ENCODE data around the gene LIMD2.
A peak's percentile ranks its signal among the peaks of the same experiment; 100 is the strongest.

The LIMD2 gene

DNA sequence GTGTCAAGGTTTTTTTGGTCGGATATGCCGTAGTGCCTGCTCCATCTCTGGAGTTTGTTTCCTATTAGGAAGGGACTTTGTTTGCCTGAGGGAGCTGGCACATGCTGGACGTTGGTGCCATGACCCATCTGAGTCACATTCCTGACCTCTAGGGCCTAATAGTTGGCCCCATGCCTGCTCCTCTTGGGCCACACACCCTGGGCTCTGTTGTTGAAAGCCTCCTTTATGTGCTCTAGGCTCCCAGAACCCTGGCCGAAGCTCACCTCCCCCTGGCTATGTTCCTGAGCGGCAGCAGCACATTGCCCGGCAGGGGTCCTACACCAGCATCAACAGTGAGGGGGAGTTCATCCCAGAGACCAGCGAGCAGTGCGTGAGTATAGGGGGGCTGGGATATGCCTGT is 18.4 kb downstream of the LIMD2 start:
- Mint-ChIP-seq H3K27me3 (ENCODE audit: low read depth) (no peaks in the 10 kb centered on the region), H3K27ac (no peak overlapping the region), H3K4me1 (ENCODE audit: low read depth) (peaks cover 1% of the 10 kb centered on the region), H3K4me3 (no peak overlapping the region), H3K36me3 (ENCODE audit: low read depth) (peaks cover 13% of the 10 kb centered on the region), H3K9me3 (no peaks in the 10 kb centered on the region)
- no peak for DNase-seq (ENCODE audit: low spot score)

GRCh38 chr17:63680700-63681099 is 19.2 kb downstream of the LIMD2 start:
- Mint-ChIP-seq H3K4me1 (ENCODE audit: low read depth) (peaks cover under 1% of the 10 kb centered on the region), H3K9me3 (no peaks in the 10 kb centered on the region), H3K4me3 (no peak overlapping the region), H3K27ac (no peak overlapping the region), H3K27me3 (ENCODE audit: low read depth) (no peaks in the 10 kb centered on the region), H3K36me3 (ENCODE audit: low read depth) (peaks cover 8% of the 10 kb centered on the region)
- no peak for DNase-seq (ENCODE audit: low spot score)

GRCh38 chr17:63679214-63679613 is 20.7 kb downstream of the LIMD2 start:
- Mint-ChIP-seq H3K27ac (no peak overlapping the region), H3K4me3 (no peak overlapping the region), H3K4me1 (ENCODE audit: low read depth) (no peaks in the 10 kb centered on the region), H3K36me3 (ENCODE audit: low read depth) (peaks cover 6% of the 10 kb centered on the region), H3K27me3 (ENCODE audit: low read depth) (no peaks in the 10 kb centered on the region), H3K9me3 (no peaks in the 10 kb centered on the region)
- no peak for DNase-seq (ENCODE audit: low spot score)

GRCh38 chr17:63676584-63676983 is 23.3 kb downstream of the LIMD2 start:
- H3K4me1 Mint-ChIP-seq (ENCODE audit: low read depth): no peaks in the 10 kb centered on the region
- no peaks in the 10 kb centered on the region for H3K9me3 Mint-ChIP-seq
- no peak overlapping the region for H3K27ac Mint-ChIP-seq
- no peak for DNase-seq (ENCODE audit: low spot score)
- peaks cover 4% of the 10 kb centered on the region for H3K36me3 Mint-ChIP-seq (ENCODE audit: low read depth)
- H3K27me3 Mint-ChIP-seq (ENCODE audit: low read depth): no peaks in the 10 kb centered on the region
- no peak overlapping the region for H3K4me3 Mint-ChIP-seq

- no peak overlapping the region for H3K27ac Mint-ChIP-seq
- H3K4me1 Mint-ChIP-seq (ENCODE audit: low read depth): no peaks in the 10 kb centered on the region
- H3K4me3 Mint-ChIP-seq: no peak overlapping the region
- no peak for DNase-seq (ENCODE audit: low spot score)
- no peaks in the 10 kb centered on the region for H3K9me3 Mint-ChIP-seq
- peaks cover 5% of the 10 kb centered on the region for H3K36me3 Mint-ChIP-seq (ENCODE audit: low read depth)
- no peaks in the 10 kb centered on the region for H3K27me3 Mint-ChIP-seq (ENCODE audit: low read depth)
These were observed 24.0 kb downstream of the LIMD2 start for GRCh38 chr17:63675607-63676546.

GRCh38 chr17:63675231-63675606 is 24.7 kb downstream of the LIMD2 start:
- Mint-ChIP-seq H3K27ac (no peak overlapping the region), H3K4me1 (ENCODE audit: low read depth) (no peaks in the 10 kb centered on the region), H3K27me3 (ENCODE audit: low read depth) (no peaks in the 10 kb centered on the region), H3K9me3 (no peaks in the 10 kb centered on the region), H3K4me3 (no peak overlapping the region), H3K36me3 (ENCODE audit: low read depth) (peaks cover 8% of the 10 kb centered on the region)
- no peak for DNase-seq (ENCODE audit: low spot score)

- Mint-ChIP-seq H3K36me3 (ENCODE audit: low read depth) (peaks cover 7% of the 10 kb centered on the region), H3K4me1 (ENCODE audit: low read depth) (no peaks in the 10 kb centered on the region), H3K9me3 (no peaks in the 10 kb centered on the region), H3K4me3 (no peak overlapping the region), H3K27ac (no peak overlapping the region), H3K27me3 (ENCODE audit: low read depth) (no peaks in the 10 kb centered on the region)
- DNase-seq (ENCODE audit: low spot score): no peak
These were observed 27.1 kb downstream of the LIMD2 start for GRCh38 chr17:63672856-63673255.

DNA sequence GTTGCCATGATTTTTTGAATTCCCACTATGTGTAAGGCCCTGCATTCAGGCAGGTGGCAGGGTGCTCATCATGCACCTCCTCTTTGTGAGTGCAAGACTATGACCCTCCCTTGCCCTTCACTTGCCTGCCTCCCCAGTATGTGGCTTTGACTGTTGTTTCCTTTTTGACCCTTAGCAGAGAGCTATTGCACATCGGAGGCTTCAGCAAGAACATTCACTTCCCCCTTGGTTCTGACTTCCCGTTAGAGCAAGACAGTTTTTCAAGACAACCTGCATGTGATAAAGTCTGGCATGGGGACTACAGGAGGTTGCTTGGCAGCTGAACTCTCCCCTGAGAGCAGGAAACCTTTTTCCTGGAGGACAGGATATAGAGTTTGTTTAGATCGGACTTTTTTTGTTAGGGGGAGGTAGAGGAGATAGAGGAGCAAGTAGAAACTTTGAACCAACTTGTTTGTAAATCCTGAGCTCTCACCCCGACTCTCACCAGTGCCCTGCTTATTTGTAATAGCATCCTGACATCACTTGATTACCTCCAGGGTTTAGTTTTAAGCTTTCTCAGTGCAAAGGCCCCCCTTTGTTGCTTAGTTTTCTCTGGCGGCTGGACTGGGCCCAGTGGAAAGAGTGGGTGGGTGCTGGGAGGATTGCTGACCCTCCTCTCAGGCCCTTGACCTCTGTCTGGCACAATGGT is 34.3 kb downstream of the LIMD2 start:
- no peak for DNase-seq (ENCODE audit: low spot score)
- Mint-ChIP-seq H3K4me3 (no peak overlapping the region), H3K36me3 (ENCODE audit: low read depth) (peaks cover 8% of the 10 kb centered on the region), H3K27me3 (ENCODE audit: low read depth) (no peaks in the 10 kb centered on the region), H3K27ac (peak overlapping the region; percentile 22), H3K4me1 (ENCODE audit: low read depth) (peaks cover 5% of the 10 kb centered on the region), H3K9me3 (no peaks in the 10 kb centered on the region)

DNA sequence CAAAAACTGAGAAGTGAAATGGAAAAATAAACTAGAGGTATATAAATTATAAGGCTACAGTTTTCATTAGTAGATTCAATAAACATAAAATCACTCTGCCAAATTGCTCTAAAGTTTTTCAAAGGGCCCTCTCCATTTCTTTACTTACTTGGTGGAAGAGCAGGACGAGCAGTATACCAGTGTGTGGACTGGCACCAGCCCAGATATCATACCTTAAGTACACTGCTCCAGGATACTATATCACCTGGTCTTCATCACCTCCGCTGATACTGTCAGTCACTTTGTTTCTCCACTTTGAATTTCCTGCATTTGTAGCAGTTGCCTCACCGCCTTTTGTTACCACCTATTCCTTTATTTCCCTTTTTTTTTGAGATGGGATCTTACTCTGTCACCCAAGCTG is 40.1 kb downstream of the LIMD2 start:
- Mint-ChIP-seq H3K9me3 (no peaks in the 10 kb centered on the region), H3K36me3 (ENCODE audit: low read depth) (peaks cover 12% of the 10 kb centered on the region), H3K4me1 (ENCODE audit: low read depth) (no peaks in the 10 kb centered on the region), H3K4me3 (no peak overlapping the region), H3K27me3 (ENCODE audit: low read depth) (no peaks in the 10 kb centered on the region), H3K27ac (no peak overlapping the region)
- DNase-seq (ENCODE audit: low spot score): no peak

GRCh38 chr17:63658366-63658765 is 41.6 kb downstream of the LIMD2 start:
- H3K4me3 Mint-ChIP-seq: no peak overlapping the region
- peaks cover 12% of the 10 kb centered on the region for H3K36me3 Mint-ChIP-seq (ENCODE audit: low read depth)
- H3K9me3 Mint-ChIP-seq: no peaks in the 10 kb centered on the region
- no peaks in the 10 kb centered on the region for H3K4me1 Mint-ChIP-seq (ENCODE audit: low read depth)
- DNase-seq (ENCODE audit: low spot score): no peak
- H3K27me3 Mint-ChIP-seq (ENCODE audit: low read depth): no peaks in the 10 kb centered on the region
- H3K27ac Mint-ChIP-seq: no peak overlapping the region

- H3K36me3 Mint-ChIP-seq (ENCODE audit: low read depth): peaks cover 15% of the 10 kb centered on the region
- no peaks in the 10 kb centered on the region for H3K9me3 Mint-ChIP-seq
- no peak overlapping the region for H3K4me3 Mint-ChIP-seq
- H3K27ac Mint-ChIP-seq: no peak overlapping the region
- no peaks in the 10 kb centered on the region for H3K4me1 Mint-ChIP-seq (ENCODE audit: low read depth)
- DNase-seq (ENCODE audit: low spot score): no peak
- H3K27me3 Mint-ChIP-seq (ENCODE audit: low read depth): no peaks in the 10 kb centered on the region
These were observed 42.1 kb downstream of the LIMD2 start for GRCh38 chr17:63657786-63658185.

GRCh38 chr17:63653050-63653449 is 46.9 kb downstream of the LIMD2 start:
- Mint-ChIP-seq H3K4me3 (no peak overlapping the region), H3K36me3 (ENCODE audit: low read depth) (peaks cover 23% of the 10 kb centered on the region), H3K27me3 (ENCODE audit: low read depth) (no peaks in the 10 kb centered on the region), H3K9me3 (no peaks in the 10 kb centered on the region), H3K4me1 (ENCODE audit: low read depth) (peaks cover 5% of the 10 kb centered on the region), H3K27ac (no peak overlapping the region)
- DNase-seq (ENCODE audit: low spot score): no peak

DNA sequence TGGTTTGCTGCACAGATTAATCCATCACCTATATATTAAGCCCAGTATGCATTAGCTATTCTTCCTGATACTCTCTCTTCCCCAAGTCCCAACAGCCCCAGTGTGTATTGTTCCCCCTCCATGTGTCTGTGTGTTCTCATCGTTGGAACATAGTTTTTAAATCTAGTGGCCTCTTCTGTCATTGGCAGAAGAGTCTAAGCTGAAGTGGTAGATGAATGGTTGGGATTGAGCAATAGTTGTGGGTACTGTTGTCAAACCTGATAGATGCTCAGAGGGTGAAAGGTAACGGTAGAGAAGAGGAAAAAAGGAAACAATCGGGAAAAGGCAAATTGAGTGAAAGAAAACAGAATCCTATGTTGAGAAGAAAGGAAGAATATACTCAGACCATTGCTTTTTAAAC is 47.8 kb downstream of the LIMD2 start:
- H3K27me3 Mint-ChIP-seq (ENCODE audit: low read depth): no peaks in the 10 kb centered on the region
- DNase-seq (ENCODE audit: low spot score): no peak
- no peak overlapping the region for H3K27ac Mint-ChIP-seq
- no peaks in the 10 kb centered on the region for H3K9me3 Mint-ChIP-seq
- peaks cover 5% of the 10 kb centered on the region for H3K4me1 Mint-ChIP-seq (ENCODE audit: low read depth)
- H3K4me3 Mint-ChIP-seq: no peak overlapping the region
- H3K36me3 Mint-ChIP-seq (ENCODE audit: low read depth): peaks cover 20% of the 10 kb centered on the region

DNA sequence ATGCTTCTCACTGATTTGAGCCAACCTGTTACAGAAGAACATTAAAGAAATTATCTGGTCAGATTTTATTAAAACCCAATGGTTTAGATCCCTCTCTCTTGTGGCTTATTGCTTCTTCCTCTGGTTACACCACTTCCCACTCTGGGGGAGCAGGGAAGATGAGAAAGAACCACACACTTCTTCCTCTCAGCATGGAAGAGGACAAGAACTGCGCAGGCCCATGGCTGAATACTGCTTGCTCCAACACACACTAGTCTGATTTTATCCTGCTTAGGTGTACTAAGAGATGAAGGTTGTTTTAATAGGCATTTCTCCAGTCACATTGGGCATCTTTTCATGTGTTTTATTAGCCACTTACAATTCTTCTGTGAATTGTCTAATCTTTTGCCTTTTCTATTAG is 50.1 kb downstream of the LIMD2 start:
- peaks cover 29% of the 10 kb centered on the region for H3K36me3 Mint-ChIP-seq (ENCODE audit: low read depth)
- no peak overlapping the region for H3K27ac Mint-ChIP-seq
- H3K27me3 Mint-ChIP-seq (ENCODE audit: low read depth): no peaks in the 10 kb centered on the region
- H3K4me1 Mint-ChIP-seq (ENCODE audit: low read depth): peaks cover 10% of the 10 kb centered on the region
- no peak for DNase-seq (ENCODE audit: low spot score)
- H3K4me3 Mint-ChIP-seq: no peak overlapping the region
- H3K9me3 Mint-ChIP-seq: no peaks in the 10 kb centered on the region
